K562 (cell line): Measurements from ENCODE around the gene CDK11B. TPM values are rescaled to one million over a fixed set of nuclear protein-coding genes. Genes with fewer than 3 reads are reported as not detected.
A peak's percentile ranks its signal among the peaks of the same experiment; 100 is the strongest.

ENCODE experiments used
- ARNT ChIP-seq, 2 experiments: fragments of 450-650 bp; IDR thresholded peaks; 2 replicates each; pipeline ENCODE4 v1.6.1; 2016; ENCODE audit warnings: mild to moderate bottlenecking in 1 of 2
- GABPB2 ChIP-seq: fragments of 250-450 bp; sonication (Bioruptor Pico); conservative IDR thresholded peaks from 2 replicates; pipeline ENCODE4 v1.5.1; 2021; ENCODE audit warnings: mild to moderate bottlenecking
- MCM3 ChIP-seq: fragments of 450-650 bp; IDR thresholded peaks from 2 replicates; pipeline ENCODE4 v1.6.1; 2016
- NR3C1 ChIP-seq: sonication (generic); formaldehyde crosslinking; IDR thresholded peaks from 2 replicates; pipeline ENCODE4 v1.8.1; 2022; ENCODE audit warnings: missing genetic modification reagents
- PTTG1 ChIP-seq: fragments of 450-650 bp; IDR thresholded peaks from 2 replicates; pipeline ENCODE4 v1.6.1; 2016; ENCODE audit warnings: low read depth, mild to moderate bottlenecking, missing genetic modification characterization, missing compliant biosample characterization
- SPI1 ChIP-seq: IDR thresholded peaks from 2 replicates; pipeline ENCODE4 v1.6.1; 2011; ENCODE audit warnings: low read depth, low read length, control low read depth, borderline replicate concordance
- polyA plus RNA-seq, 8 experiments: library from polyadenylated mRNA; depleted of rRNA in 4 of 8; stranded (reverse) in 5 of 8; unstranded in 3 of 8; fragments of >200 nt; fragmentation: Nextera tagmentation in 2 of 8; fragmentation: Illumina TruSeq in 1 of 8; extraction: Ambion mirVana in 2 of 8; extraction: Trizol in 1 of 8; gene quantifications; 2 replicates each; pipeline versions ENCODE4 v1.2.1 to v1.2.3, GENCODE V29; 2011 to 2014; ENCODE audit warnings: inconsistent platforms in 1 of 8, missing spikeins in 1 of 8
- total RNA-seq, 7 experiments: library from RNA; depleted of rRNA in 6 of 7; stranded (reverse); fragments of >200 nt in 6 of 7; fragmentation: Illumina TruSeq in 2 of 7; extraction: Trizol in 2 of 7; gene quantifications; 2 replicates each; pipeline versions ENCODE4 v1.2.1 to v1.2.3, GENCODE V29; 2011 to 2021; ENCODE audit warnings: low replicate concordance in 1 of 7
- TF ChIP-seq, protein P1 (sequence below): sonication (generic); formaldehyde crosslinking; IDR thresholded peaks from 2 replicates; pipeline ENCODE4 v1.8.1; 2023; ENCODE audit warnings: mild to moderate bottlenecking, missing genetic modification reagents
- TF ChIP-seq, protein P2 (sequence below): fragments of 450-650 bp; IDR thresholded peaks from 2 replicates; pipeline ENCODE4 v1.6.1; 2017; ENCODE audit warnings: antibody characterized with exemption, mild to moderate bottlenecking
- TF ChIP-seq, protein P3 (sequence below), 2 experiments: fragments of 450-650 bp; formaldehyde crosslinking in 1 of 2; IDR thresholded peaks; 2 replicates each; pipeline versions ENCODE4 v1.4.0 to v1.6.1; 2014 to 2020; ENCODE audit warnings: mild to moderate bottlenecking in 2 of 2, borderline replicate concordance in 1 of 2, low read depth in 1 of 2
- TF ChIP-seq, protein P4 (sequence below): fragments of 450-650 bp; IDR thresholded peaks from 2 replicates; pipeline ENCODE4 v1.6.1; 2016; ENCODE audit warnings: borderline replicate concordance

The CDK11B gene
- total and polyA plus RNA-seq, 9 of the 15 experiments (the other 6 are each of a cell fraction or from before 2014, with no cell fraction given): 2.8 to 52.2 (median 19.5) TPM

DNA sequence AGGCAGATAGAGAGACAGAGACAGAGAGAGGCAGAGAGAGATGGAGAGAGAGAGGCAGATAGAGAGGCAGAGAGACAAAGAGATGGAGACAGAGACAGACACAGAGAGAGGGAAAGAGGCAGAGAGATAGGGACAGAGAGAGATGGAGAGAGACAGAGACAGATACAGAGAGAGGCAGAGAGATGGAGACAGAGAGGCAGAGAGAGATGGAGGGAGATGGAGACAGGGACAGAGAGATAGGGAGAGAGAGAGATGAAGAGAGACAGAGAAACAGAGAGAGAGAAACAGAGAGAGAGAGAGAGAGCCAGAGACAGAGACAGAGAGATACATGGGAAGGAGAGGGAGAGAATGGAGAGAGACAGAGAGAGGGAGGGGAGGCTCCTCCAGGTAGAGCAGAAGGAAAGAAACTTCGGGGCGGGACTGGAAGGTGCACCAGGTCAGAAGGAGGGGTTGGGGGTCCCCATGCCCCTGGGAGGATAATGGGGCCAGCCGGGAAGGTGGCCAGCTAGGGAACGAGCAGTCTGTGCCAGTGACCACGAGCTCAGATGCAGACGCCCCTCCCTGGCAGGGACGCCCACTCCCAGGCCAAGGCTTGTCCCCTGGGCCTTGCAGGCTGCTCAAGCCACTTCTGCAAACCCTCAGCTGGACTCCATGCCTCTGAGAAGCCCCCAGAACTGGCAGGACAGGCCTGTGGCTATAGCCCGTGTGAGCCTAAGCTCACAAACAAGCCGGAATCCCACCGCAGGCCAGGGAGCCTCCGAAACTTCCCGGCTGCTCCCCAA, 62.1 kb downstream of the CDK11B start (continued):
- TF ChIP-seq, protein P1, sequence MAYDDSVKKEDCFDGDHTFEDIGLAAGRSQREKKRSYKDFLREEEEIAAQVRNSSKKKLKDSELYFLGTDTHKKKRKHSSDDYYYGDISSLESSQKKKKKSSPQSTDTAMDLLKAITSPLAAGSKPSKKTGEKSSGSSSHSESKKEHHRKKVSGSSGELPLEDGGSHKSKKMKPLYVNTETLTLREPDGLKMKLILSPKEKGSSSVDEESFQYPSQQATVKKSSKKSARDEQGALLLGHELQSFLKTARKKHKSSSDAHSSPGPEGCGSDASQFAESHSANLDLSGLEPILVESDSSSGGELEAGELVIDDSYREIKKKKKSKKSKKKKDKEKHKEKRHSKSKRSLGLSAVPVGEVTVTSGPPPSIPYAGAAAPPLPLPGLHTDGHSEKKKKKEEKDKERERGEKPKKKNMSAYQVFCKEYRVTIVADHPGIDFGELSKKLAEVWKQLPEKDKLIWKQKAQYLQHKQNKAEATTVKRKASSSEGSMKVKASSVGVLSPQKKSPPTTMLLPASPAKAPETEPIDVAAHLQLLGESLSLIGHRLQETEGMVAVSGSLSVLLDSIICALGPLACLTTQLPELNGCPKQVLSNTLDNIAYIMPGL (CRISPR knock-in tag): no peak
- TF ChIP-seq PTTG1 (tag) (no peak), SPI1 (0 out of 2 replicates have a peak, but pooled peaks have one; percentile 7), MCM3 (0 out of 2 replicates have a peak, but pooled peaks have one; percentile 23), ARNT (IDR thresholded peaks at IDR 0.05) (peak; percentile 54 to 58; a peak in 1 of 4 replicates), NR3C1 (CRISPR knock-in tag) (no peak), GABPB2 (CRISPR knock-in tag) (no peak)
- TF ChIP-seq, protein P2, sequence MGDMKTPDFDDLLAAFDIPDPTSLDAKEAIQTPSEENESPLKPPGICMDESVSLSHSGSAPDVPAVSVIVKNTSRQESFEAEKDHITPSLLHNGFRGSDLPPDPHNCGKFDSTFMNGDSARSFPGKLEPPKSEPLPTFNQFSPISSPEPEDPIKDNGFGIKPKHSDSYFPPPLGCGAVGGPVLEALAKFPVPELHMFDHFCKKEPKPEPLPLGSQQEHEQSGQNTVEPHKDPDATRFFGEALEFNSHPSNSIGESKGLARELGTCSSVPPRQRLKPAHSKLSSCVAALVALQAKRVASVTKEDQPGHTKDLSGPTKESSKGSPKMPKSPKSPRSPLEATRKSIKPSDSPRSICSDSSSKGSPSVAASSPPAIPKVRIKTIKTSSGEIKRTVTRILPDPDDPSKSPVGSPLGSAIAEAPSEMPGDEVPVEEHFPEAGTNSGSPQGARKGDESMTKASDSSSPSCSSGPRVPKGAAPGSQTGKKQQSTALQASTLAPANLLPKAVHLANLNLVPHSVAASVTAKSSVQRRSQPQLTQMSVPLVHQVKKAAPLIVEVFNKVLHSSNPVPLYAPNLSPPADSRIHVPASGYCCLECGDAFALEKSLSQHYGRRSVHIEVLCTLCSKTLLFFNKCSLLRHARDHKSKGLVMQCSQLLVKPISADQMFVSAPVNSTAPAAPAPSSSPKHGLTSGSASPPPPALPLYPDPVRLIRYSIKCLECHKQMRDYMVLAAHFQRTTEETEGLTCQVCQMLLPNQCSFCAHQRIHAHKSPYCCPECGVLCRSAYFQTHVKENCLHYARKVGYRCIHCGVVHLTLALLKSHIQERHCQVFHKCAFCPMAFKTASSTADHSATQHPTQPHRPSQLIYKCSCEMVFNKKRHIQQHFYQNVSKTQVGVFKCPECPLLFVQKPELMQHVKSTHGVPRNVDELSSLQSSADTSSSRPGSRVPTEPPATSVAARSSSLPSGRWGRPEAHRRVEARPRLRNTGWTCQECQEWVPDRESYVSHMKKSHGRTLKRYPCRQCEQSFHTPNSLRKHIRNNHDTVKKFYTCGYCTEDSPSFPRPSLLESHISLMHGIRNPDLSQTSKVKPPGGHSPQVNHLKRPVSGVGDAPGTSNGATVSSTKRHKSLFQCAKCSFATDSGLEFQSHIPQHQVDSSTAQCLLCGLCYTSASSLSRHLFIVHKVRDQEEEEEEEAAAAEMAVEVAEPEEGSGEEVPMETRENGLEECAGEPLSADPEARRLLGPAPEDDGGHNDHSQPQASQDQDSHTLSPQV: no peak
- TF ChIP-seq, protein P3, sequence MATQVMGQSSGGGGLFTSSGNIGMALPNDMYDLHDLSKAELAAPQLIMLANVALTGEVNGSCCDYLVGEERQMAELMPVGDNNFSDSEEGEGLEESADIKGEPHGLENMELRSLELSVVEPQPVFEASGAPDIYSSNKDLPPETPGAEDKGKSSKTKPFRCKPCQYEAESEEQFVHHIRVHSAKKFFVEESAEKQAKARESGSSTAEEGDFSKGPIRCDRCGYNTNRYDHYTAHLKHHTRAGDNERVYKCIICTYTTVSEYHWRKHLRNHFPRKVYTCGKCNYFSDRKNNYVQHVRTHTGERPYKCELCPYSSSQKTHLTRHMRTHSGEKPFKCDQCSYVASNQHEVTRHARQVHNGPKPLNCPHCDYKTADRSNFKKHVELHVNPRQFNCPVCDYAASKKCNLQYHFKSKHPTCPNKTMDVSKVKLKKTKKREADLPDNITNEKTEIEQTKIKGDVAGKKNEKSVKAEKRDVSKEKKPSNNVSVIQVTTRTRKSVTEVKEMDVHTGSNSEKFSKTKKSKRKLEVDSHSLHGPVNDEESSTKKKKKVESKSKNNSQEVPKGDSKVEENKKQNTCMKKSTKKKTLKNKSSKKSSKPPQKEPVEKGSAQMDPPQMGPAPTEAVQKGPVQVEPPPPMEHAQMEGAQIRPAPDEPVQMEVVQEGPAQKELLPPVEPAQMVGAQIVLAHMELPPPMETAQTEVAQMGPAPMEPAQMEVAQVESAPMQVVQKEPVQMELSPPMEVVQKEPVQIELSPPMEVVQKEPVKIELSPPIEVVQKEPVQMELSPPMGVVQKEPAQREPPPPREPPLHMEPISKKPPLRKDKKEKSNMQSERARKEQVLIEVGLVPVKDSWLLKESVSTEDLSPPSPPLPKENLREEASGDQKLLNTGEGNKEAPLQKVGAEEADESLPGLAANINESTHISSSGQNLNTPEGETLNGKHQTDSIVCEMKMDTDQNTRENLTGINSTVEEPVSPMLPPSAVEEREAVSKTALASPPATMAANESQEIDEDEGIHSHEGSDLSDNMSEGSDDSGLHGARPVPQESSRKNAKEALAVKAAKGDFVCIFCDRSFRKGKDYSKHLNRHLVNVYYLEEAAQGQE (IDR thresholded peaks at IDR 0.05; ENCODE audit: borderline replicate concordance): no peak
- TF ChIP-seq, protein P3 (CRISPR knock-in tag; IDR thresholded peaks at IDR 0.05; ENCODE audit: low read depth): no peak
- TF ChIP-seq, protein P4, sequence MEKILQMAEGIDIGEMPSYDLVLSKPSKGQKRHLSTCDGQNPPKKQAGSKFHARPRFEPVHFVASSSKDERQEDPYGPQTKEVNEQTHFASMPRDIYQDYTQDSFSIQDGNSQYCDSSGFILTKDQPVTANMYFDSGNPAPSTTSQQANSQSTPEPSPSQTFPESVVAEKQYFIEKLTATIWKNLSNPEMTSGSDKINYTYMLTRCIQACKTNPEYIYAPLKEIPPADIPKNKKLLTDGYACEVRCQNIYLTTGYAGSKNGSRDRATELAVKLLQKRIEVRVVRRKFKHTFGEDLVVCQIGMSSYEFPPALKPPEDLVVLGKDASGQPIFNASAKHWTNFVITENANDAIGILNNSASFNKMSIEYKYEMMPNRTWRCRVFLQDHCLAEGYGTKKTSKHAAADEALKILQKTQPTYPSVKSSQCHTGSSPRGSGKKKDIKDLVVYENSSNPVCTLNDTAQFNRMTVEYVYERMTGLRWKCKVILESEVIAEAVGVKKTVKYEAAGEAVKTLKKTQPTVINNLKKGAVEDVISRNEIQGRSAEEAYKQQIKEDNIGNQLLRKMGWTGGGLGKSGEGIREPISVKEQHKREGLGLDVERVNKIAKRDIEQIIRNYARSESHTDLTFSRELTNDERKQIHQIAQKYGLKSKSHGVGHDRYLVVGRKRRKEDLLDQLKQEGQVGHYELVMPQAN: peak; percentile 66
